C1 segment of cervical spinal cord (tissue), 14 donors: ENCODE data around the gene ZFP36.
"Not testable (repeated sequence)": the region's sequence is repeated elsewhere in the genome, so short reads cannot be mapped to it uniquely, and the experiment has no call there.

Experiments used
- DNase-seq, 14 donors: peaks; one replicate each; lab custom pipeline; 2025; lab: John Stamatoyannopoulos, UW

The ZFP36 gene

DNA sequence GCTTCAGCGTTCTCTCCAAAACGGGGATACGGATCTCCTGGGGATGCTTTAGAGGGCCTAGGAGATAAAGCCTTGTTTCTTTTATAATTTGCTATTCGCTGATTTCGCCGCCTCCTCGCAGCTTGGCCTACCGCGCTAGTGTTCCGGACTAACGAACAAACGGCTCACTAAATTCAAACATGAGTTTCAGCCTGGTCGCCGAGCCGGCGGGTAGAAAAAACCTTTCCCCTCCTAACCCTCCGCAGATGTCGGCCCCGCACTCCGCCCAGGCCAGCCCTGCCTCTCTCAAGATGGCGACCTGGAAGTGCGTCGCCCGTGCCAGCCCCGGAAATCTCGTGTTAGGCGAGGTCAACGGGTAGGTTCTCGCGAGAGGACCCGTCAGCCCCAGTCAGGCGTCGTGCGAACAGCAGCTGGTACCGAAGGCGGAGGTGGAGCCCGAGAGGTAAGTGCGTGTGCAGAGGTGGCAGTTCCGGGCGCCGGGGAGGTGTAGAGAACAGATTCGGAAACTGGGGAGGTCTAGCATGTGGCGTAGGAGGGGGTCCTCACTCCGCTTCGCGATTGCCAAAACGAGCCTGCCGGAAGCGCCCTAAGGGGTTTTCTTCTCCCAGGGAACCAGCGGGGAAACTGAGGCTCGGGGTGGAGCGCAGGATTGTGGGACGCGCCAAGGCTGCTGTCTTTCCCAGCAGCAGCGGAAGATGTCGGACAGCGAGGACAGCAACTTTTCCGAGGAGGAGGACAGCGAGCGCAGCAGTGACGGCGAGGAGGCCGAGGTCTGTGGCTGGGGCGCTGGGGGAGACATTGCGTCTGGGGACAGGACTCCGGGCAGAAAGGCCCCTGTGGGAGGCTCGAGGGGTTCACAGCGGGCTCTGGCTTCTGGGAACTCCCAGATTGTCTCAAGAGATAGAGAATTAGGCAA is 38.8 kb downstream of the ZFP36 start, which contains the start of gene SUPT5H:
TSS of gene SUPT5H (plus strand) at position 387 of the 916 bp plus-strand sequence. CDS start at position 696, 309 bp downstream.
- peak; percentile 61 to 91 (median 87) for DNase-seq

DNA sequence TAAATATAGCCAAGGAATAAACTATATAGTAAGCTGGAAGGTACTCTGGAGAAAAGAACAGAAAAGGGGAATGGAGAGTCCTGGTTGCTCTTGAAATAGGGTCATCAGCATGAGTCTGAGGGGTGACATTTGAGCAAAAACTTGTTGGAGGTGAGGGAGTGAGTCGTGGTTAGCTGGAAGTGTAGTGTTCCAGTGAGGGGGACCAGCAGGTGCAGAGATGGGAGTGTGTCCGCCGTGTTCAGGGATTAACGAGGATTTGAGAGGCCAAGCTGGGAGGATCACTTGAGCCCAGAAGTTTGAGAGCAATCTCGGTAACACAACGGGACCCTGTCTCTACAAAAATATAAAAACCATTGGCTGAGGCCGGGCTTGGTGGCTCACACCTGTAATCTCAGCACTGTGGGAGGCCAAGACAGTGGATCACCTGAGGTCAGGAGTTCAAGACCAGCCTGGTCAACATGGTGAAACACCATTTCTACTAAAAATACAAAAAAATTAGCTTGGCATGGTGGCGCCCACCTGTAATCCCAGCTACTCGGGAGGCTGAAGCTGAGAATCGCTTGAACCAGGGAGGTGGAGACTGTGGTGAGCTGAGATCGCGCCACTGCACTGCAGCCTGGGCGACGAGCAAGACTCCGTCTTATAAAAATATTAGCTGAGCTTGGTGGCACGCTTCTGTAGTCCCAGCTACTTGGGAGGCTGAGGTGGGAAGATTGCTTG is 39.9 kb downstream of the ZFP36 start:
- no peak for DNase-seq

GRCh38 chr19:39448271-39448670 is 41.6 kb downstream of the ZFP36 start:
- no peak for DNase-seq

DNA sequence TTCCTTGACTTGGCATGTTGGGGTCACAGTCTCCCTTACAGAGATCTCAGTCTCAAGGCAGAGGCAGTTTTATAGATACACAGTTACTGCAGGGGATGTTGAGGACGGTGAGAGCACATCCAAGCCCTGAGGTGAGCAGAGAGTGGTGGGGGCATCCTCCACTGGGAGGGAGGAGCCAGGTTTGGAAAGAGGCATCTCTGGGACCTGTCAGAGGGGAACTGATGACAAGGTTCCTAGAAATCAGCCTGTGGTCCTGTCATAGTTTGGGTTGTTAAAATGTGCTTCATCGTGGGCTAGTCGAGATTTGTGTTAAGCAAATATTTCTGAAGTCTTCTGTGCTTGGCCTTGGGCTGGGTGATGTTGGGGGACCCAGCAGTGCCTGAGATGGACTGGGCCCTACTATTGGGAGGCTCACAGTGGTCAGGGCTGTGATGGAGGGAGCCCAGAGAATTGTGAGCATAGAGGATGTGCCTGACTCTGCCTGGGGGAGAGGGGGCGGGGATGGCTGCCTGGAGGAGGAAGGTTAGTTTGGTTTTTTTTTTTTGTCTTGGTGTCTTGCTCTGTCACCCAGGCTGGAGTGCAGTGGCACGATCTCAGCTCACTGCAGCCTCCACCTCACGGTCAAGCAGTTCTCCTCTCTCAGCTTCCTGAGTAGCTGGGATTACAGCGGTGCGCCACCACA is 42.6 kb downstream of the ZFP36 start:
- DNase-seq, result no peak

DNA sequence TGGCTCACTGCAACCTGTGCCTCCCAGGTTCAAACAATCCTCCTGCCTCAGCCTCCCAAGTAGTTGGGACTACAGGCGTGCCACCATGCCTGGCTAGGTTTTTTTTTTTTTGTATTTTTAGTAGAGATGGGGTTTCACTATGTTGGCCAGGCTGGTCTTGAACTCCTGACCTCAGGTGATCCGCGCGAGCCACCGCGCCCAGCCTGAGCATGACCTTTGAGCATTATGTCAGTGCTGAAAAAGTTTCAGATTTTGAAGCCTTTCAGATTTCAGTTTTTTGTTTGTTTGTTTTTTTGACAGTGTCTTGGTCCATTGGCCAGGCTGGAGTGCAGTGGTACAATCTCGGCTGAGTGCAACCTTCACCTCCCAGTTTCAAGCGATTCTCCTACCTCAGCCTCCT is 44.6 kb downstream of the ZFP36 start:
- DNase-seq, result not testable (repeated sequence)
